ENCODE measurements around the gene CCL28.
"Not testable (repeated sequence)": the region's sequence is repeated elsewhere in the genome, so short reads cannot be mapped to it uniquely, and the experiment has no call there.

The CCL28 gene, protein sequence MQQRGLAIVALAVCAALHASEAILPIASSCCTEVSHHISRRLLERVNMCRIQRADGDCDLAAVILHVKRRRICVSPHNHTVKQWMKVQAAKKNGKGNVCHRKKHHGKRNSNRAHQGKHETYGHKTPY

DNA sequence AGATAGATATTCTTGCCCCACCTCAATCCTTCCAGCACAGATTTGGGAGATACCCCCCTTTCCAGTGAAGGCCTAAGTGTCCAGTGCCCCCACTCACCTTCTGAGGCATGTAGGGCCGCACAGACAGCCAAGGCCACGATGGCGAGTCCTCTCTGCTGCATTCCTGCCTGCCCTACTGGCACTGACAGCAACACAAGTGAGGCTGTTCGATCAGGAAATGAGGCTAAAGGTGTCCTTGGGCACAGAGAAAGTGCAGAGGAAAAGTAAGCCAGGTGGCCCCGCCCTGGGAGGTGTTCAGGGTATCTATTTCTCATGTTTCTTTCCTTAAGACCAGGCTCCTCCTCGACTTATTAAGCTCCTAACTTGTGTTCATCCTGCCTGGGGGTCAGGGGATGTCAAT, at the start of gene CCL28:
CCL28 (minus strand) TSS at position 236 of the 400 bp plus-strand sequence; CDS start at position 161, 75 bp downstream.
- Mint-ChIP-seq H3K27me3 (ENCODE audit: low read depth) (peaks cover 7% of the 10 kb centered on the region), H3K4me1 (peaks cover 11% of the 10 kb centered on the region), H3K4me3 (no peak within 1 kb of the TSS), H3K27ac (no peak within 1 kb of the TSS), H3K36me3 (ENCODE audit: low read depth) (no peaks in the 10 kb centered on the region), H3K9me3 (no peaks in the 10 kb centered on the region)
- TF ChIP-seq, protein P1, sequence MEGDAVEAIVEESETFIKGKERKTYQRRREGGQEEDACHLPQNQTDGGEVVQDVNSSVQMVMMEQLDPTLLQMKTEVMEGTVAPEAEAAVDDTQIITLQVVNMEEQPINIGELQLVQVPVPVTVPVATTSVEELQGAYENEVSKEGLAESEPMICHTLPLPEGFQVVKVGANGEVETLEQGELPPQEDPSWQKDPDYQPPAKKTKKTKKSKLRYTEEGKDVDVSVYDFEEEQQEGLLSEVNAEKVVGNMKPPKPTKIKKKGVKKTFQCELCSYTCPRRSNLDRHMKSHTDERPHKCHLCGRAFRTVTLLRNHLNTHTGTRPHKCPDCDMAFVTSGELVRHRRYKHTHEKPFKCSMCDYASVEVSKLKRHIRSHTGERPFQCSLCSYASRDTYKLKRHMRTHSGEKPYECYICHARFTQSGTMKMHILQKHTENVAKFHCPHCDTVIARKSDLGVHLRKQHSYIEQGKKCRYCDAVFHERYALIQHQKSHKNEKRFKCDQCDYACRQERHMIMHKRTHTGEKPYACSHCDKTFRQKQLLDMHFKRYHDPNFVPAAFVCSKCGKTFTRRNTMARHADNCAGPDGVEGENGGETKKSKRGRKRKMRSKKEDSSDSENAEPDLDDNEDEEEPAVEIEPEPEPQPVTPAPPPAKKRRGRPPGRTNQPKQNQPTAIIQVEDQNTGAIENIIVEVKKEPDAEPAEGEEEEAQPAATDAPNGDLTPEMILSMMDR (IDR thresholded peaks at IDR 0.05; ENCODE audit: unreplicated experiment in 3 of 3) = no peak

DNA sequence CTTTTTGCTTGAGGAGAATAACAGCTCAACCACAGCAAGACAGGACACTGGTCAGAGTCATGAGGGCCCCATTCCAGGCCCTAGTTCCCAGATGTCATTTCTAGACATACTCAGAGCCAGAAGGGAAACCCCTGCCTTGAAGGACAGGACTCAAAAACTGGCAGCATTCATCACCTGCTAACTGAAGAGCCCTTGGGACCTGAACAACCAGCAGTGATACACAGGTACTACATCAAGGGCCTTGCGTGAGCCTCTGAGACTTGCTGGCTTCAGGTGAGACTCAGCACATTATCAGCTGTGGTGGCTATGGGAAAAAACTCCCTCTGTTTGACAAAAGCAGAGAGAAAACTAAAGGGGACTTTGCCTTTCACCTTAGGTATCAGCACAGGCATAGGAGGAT, 48.9 kb upstream of the CCL28 start:
- TF ChIP-seq, protein P1 (IDR thresholded peaks at IDR 0.05; ENCODE audit: unreplicated experiment in 3 of 3) = no peak
- Mint-ChIP-seq H3K9me3 (peaks cover 47% of the 10 kb centered on the region), H3K4me1 (no peaks in the 10 kb centered on the region), H3K4me3 (no peak overlapping the region), H3K36me3 (ENCODE audit: low read depth) (peaks cover 68% of the 10 kb centered on the region), H3K27ac (no peak overlapping the region), H3K27me3 (ENCODE audit: low read depth) (no peaks in the 10 kb centered on the region)

DNA sequence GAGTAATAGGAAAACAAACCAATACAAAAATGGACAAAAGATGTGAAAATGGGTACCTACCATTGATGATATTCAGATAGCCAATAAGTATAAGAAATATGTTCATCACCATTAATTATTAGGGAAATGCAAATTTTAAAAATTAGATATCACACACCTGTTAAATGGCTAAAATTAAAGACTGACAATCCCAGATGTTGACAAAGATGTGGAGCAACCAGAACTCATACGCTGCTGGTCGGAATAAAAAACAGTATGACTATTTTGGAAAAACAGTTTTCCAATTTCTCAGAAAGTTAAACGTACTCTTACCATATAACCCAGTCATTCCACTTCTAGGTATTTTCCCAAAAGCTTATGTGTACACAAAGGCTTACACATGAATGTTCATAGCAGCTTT, 44.4 kb upstream of the CCL28 start:
- Mint-ChIP-seq H3K4me3 (no peak overlapping the region), H3K36me3 (ENCODE audit: low read depth) (peaks cover 53% of the 10 kb centered on the region), H3K9me3 (peaks cover 30% of the 10 kb centered on the region), H3K4me1 (no peaks in the 10 kb centered on the region), H3K27ac (no peak overlapping the region), H3K27me3 (ENCODE audit: low read depth) (no peaks in the 10 kb centered on the region)
- TF ChIP-seq, protein P1 (IDR thresholded peaks at IDR 0.05; ENCODE audit: unreplicated experiment in 3 of 3) = no peak

DNA sequence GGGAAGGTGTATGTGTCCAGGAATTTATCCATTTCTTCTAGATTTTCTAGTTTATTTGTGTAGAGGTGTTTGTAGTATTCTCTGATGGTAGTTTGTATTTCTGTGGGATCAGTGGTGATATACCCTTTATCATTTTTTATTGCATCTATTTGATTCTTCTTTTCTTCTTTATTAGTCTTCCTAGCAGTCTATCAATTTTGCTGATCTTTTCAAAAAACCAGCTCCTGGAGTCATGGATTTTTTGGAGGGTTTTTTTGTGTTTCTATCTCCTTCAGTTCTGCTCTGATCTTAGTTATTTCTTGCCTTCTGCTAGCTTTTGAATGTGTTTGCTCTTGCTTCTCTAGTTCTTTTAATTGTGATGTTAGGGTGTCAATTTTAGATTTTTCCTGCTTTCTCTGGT, 29.4 kb upstream of the CCL28 start:
- Mint-ChIP-seq H3K9me3 (peaks cover 46% of the 10 kb centered on the region), H3K36me3 (ENCODE audit: low read depth) (peaks cover 47% of the 10 kb centered on the region)
- not testable (repeated sequence) for H3K4me3 Mint-ChIP-seq; H3K27ac Mint-ChIP-seq; H3K4me1 Mint-ChIP-seq; H3K27me3 Mint-ChIP-seq (ENCODE audit: low read depth)

DNA sequence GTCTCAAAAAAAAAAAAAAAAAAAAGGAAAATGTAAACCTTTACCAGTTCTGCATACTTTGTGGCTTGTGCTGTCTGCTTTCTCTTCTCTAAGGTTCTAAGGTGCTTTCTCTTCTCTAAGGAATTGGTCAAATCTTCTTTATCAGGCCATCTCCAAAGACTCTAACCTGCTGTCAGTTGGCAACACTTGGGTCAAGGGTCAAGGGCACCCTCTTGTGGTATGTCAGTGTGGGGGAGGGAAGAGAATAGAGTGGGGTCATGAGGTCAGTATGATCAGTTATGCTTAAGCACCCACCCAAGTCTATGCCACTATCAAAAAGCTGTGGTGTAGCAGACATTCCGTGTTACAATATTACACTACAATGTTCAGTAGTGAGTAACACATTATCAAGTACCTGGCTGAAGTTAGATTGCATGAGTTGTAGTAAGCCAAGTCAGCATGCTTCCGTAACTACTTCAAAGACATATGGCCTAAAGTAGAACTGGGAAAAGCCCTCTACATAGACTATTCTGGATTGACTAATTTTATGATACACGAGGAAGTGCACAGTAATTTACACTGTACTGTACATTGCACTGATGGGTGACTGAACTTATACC, 25.0 kb upstream of the CCL28 start:
- H3K27me3 Mint-ChIP-seq (ENCODE audit: low read depth) = no peaks in the 10 kb centered on the region
- H3K9me3 Mint-ChIP-seq = peaks cover 29% of the 10 kb centered on the region
- peaks cover 20% of the 10 kb centered on the region for H3K36me3 Mint-ChIP-seq (ENCODE audit: low read depth)
- H3K4me1 Mint-ChIP-seq = peaks cover 9% of the 10 kb centered on the region
- H3K4me3 Mint-ChIP-seq = no peak overlapping the region
- H3K27ac Mint-ChIP-seq = no peak overlapping the region
- TF ChIP-seq, protein P1 (IDR thresholded peaks at IDR 0.05; ENCODE audit: unreplicated experiment in 3 of 3) = no peak

DNA sequence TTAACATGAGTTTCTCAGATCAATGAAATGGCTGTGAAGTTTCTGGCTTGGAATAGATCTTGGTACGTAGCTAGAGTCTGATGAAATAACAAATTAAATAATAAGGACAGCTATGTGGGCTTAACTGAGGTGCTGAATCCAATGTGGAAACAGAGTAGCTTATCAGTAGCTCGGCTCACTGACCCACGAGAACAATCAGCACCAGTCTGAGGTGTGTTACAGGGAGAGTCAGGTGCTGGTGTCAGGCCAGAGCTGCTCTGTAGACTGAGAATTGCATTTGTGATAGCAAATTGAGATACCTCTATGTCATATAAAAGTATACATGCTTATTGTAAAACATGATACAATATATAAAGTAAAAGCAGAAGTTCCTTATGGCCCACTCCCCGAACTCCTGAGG, 21.2 kb upstream of the CCL28 start:
- peaks cover 14% of the 10 kb centered on the region for H3K9me3 Mint-ChIP-seq
- no peak overlapping the region for H3K27ac Mint-ChIP-seq
- peaks cover 6% of the 10 kb centered on the region for H3K36me3 Mint-ChIP-seq (ENCODE audit: low read depth)
- TF ChIP-seq, protein P1 (IDR thresholded peaks at IDR 0.05; ENCODE audit: unreplicated experiment in 3 of 3) = no peak
- H3K27me3 Mint-ChIP-seq (ENCODE audit: low read depth) = no peaks in the 10 kb centered on the region
- H3K4me1 Mint-ChIP-seq = peaks cover 10% of the 10 kb centered on the region
- H3K4me3 Mint-ChIP-seq = no peak overlapping the region
